Fibroblast of villous mesenchyme (primary cell): ENCODE results near the gene PDXK. TPM values are rescaled to one million over a fixed set of nuclear protein-coding genes. Genes with fewer than 3 reads are reported as not detected.

ENCODE experiments used
- DNase-seq: peaks from one replicate; pipeline ENCODE4 v3.0.0-alpha.2; 2010; ENCODE audit warnings: low read depth
- H3K4me3 ChIP-seq: 2 replicates; pipeline ENCODE4 v1.5.1; 2011; ENCODE audit warnings: low read depth, mild to moderate bottlenecking, low read length
- CTCF ChIP-seq: IDR thresholded peaks from 2 replicates; pipeline ENCODE4 v1.5.1; 2012; ENCODE audit warnings: low read depth, mild to moderate bottlenecking, low read length; ENCODE audit not compliant: insufficient read depth
- total RNA-seq: library from RNA; depleted of rRNA; stranded (reverse); fragments of >200 nt; gene quantifications from 2 replicates; pipeline ENCODE4 v1.2.3, GENCODE V29; 2012

Gene PDXK
- total RNA-seq, 1 donor: 88.1 TPM

- TF ChIP-seq CTCF: no peak
- no peak for DNase-seq
Measured at GRCh38 chr21:43745772-43746517, 27.0 kb downstream of the PDXK start.

DNA sequence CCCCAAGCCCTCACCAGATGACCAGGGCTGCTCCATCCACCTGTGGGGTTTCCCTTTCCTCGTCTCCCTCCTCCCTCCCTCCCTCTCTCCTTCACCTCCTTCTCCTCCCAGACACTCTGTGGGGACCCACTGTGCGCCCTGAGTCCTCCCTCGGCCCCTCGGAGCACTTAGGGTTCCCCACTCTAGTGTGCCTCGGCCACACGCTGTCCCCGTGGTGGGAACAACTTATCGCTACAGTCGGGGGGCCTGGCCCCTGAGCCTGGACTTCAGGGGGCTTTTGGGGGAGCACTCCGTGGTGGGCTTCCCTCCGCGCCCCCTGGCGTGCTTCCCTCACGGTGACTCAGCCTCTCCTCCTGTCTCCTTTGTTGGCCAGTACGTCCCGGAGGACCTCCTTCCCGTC is 29.7 kb downstream of the PDXK start:
- no peak overlapping the region for H3K4me3 ChIP-seq
- TF ChIP-seq CTCF: no peak
- DNase-seq: no peak

More at GRCh38 chr21:43745772-43746517, 27.0 kb downstream of the PDXK start:
- no peak overlapping the region for H3K4me3 ChIP-seq

GRCh38 chr21:43749651-43750262 is 30.8 kb downstream of the PDXK start:
- no peak for TF ChIP-seq CTCF
- no peak for DNase-seq
- H3K4me3 ChIP-seq: no peak overlapping the region

DNA sequence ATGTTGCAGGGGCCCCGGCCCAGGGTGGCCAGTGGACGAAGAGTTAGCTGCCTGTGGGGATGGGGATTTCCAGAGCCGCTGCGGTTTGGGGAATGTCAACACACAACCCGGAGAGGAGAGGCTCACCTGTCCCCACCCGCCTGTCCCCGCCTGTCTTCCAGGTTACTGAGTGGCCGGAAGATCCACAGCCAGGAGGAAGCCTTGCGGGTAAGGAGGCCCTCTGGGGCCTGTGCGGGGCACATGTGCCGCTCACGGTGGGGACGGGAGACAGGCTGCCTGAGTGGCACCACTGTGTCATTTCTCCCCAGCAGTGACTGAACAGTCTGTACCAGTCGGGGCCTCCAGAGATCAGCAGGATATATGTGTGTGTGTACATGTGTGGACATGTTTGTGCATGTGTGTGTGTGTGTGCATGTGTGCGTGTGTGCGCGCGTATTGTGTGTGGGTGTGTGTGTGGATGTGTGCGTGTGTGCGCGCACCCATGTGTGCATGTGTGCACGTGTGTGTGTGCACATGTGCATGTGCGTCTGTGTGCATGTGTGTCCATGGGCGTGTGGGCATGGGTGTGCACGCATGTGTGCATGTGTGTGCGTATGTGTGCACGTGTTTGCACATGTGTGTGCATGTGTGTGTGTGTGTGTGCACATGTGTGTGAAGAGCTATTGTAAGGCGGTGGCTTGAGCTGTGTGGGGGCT is 31.6 kb downstream of the PDXK start:
- H3K4me3 ChIP-seq: no peak overlapping the region
- DNase-seq: no peak
- TF ChIP-seq CTCF: no peak

DNA sequence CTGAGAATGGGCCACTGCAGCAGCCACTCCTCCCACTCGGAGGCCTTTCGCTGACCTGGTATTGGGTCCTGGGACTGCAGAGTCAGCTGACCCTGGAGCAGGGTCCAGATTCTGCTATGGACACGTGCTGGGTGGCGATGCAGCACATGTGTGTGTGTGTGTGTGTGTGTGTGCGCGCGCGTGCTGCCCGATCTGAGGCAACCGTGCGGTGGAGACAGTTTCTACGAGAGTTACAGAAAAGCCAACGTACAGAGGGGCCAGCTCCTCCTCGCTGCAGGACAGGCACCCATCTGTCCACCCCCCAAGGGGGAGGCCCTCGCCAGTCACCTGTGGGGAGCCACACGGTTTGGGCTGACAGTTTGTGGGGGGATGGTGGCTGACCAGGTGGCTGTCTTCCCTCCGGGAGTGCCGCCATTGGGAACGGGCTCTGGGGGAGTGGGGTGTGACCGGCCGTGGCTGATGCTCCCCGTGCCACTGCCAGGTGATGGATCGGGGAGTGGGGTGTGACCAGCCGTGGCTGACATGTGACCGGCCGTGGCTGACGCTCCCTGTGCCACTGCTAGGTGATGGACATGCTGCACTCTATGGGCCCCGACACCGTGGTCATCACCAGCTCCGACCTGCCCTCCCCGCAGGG is 33.1 kb downstream of the PDXK start:
- no peak for DNase-seq
- H3K4me3 ChIP-seq: no peak overlapping the region
- TF ChIP-seq CTCF: no peak

- H3K4me3 ChIP-seq: no peak overlapping the region
- DNase-seq: no peak
- TF ChIP-seq CTCF: no peak
Measured at GRCh38 chr21:43752758-43753438, 34.0 kb downstream of the PDXK start.
